H1 (cell line): ENCODE measurements around the gene PROKR1. TPM values are rescaled to one million over a fixed set of nuclear protein-coding genes. Genes with fewer than 3 reads are reported as not detected.
A peak's percentile ranks its signal among the peaks of the same experiment; 100 is the strongest.

Source experiments
- BRCA1 ChIP-seq: IDR thresholded peaks from 2 replicates; pipeline ENCODE4 v1.6.1; 2012; ENCODE audit warnings: low read depth, low read length, improper control_type of control experiment
- CREB1 ChIP-seq: IDR thresholded peaks from 2 replicates; pipeline ENCODE4 v1.6.1; 2012; ENCODE audit warnings: inconsistent platforms
- EGR1 ChIP-seq: IDR thresholded peaks from 2 replicates; pipeline ENCODE4 v1.6.1; 2011; ENCODE audit warnings: low read depth, low read length, borderline replicate concordance
- GTF2F1 ChIP-seq: IDR thresholded peaks from 2 replicates; pipeline ENCODE4 v1.6.1; 2012; ENCODE audit warnings: low read depth, low read length, improper control_type of control experiment, borderline replicate concordance
- HDAC2 ChIP-seq, 2 experiments: fragments of 300-600 bp in 1 of 2; sonication (generic) in 1 of 2; IDR thresholded peaks; 2 replicates each; pipeline ENCODE4 v1.6.1; 2011 to 2012; ENCODE audit warnings: low read depth in 2 of 2, low read length in 2 of 2, mild to moderate bottlenecking in 2 of 2, moderate library complexity in 2 of 2, borderline replicate concordance in 1 of 2, inconsistent platforms in 1 of 2
- JUN ChIP-seq: IDR thresholded peaks from 2 replicates; pipeline ENCODE4 v1.6.1; 2011; ENCODE audit warnings: low read depth, mild to moderate bottlenecking, improper control_type of control experiment, low read length
- PHF8 ChIP-seq: fragments of 200-600 bp; sonication (generic); conservative IDR thresholded peaks from 2 replicates; pipeline ENCODE4 v1.7.1; 2012; ENCODE audit warnings: low read depth, mild to moderate bottlenecking, inconsistent platforms, low read length, moderate library complexity
- POLR2A ChIP-seq, 2 experiments: IDR thresholded peaks; 1 replicate in 1 of 2; 2 replicates in 1 of 2; pipeline ENCODE4 v1.6.1; 2011; ENCODE audit warnings: low read depth in 2 of 2, low read length in 2 of 2, mild to moderate bottlenecking in 2 of 2; ENCODE audit errors: control extremely low read depth in 1 of 2
- RNF2 ChIP-seq: fragments of 200-900, 300-1000 bp; sonication (generic); IDR thresholded peaks from 2 replicates; pipeline ENCODE4 v1.7.1; 2016; ENCODE audit warnings: borderline replicate concordance, low read depth, mild to moderate bottlenecking, antibody characterized with exemption, low read length; ENCODE audit not compliant: poor library complexity, severe bottlenecking; ENCODE audit errors: missing control alignments
- SRF ChIP-seq: IDR thresholded peaks from 2 replicates; pipeline ENCODE4 v1.6.1; 2011; ENCODE audit warnings: mild to moderate bottlenecking, low read depth, low read length, moderate library complexity
- TAF1 ChIP-seq: IDR thresholded peaks from 2 replicates; pipeline ENCODE4 v1.6.1; 2011; ENCODE audit warnings: mild to moderate bottlenecking, low read depth, low read length
- TEAD4 ChIP-seq: IDR thresholded peaks from 2 replicates; pipeline ENCODE4 v1.6.1; 2012; ENCODE audit warnings: low read depth, low read length, inconsistent platforms, mixed read lengths
- USF2 ChIP-seq: IDR thresholded peaks from 2 replicates; pipeline ENCODE4 v1.6.1; 2011; ENCODE audit warnings: low read length, improper control_type of control experiment
- polyA plus RNA-seq, 7 experiments: library from polyadenylated mRNA; depleted of rRNA in 3 of 7; stranded (reverse) in 5 of 7; unstranded in 2 of 7; fragments of >200 nt in 5 of 7; fragments of 200-250 nt in 2 of 7; gene quantifications; 1 replicate in 5 of 7; 2 replicates in 1 of 7; 4 replicates in 1 of 7; pipeline versions ENCODE4 v1.2.1 to v1.2.3, GENCODE V29; 2011 to 2013; ENCODE audit warnings: missing spikeins in 2 of 7, mixed read lengths in 2 of 7
- total RNA-seq: library from RNA; stranded (reverse); fragmentation: NEBNext Ultra II Directional; extraction: Animal tissue kit (Norgen Biotek cat#: 25700); gene quantifications from 2 replicates; pipeline ENCODE4 v1.2.1, GENCODE V29; 2021

PROKR1 gene
- total and polyA plus RNA-seq, 2 of the 8 experiments (the other 6 are each of a cell fraction or from before 2014, with no cell fraction given): 1.8 to 3.9 TPM

GRCh38 chr2:68643011-68643873 is at the start of gene PROKR1 (continued):
- TF ChIP-seq TAF1 (peak; percentile 65; the same call in 1 of the 2 replicates), CREB1 (no peak), HDAC2 (IDR thresholded peaks at IDR 0.05; ENCODE audit: borderline replicate concordance in 1 of 2, low read depth in 2 of 2, low read length in 2 of 2) (no peak; a peak in 1 of 4 replicates), USF2 (no peak), POLR2A (IDR thresholded peaks at IDR 0.05; ENCODE audit: control extremely low read depth in 1 of 2, low read depth in 2 of 2, low read length in 2 of 2) (0 out of 3 replicates have a peak, but pooled peaks of 1 of the 2 experiments have one; percentile 14), PHF8 (peak; percentile 67), JUN (no peak), GTF2F1 (no peak), RNF2 (no peak), SRF (no peak), EGR1 (no peak), BRCA1 (no peak), TEAD4 (no peak)
